Endothelial cell of umbilical vein (primary cell): ENCODE data around the gene P2RX4. TPM values are rescaled to one million over a fixed set of nuclear protein-coding genes. Genes with fewer than 3 reads are reported as not detected.

Experiments
- BruUV-seq: library from RNA; stranded (reverse); fragments of 400-500 nt; replicated peaks from 2 replicates; lab custom pipeline; 2021; lab: Mats Ljungman, UMichigan
- CTCF ChIA-PET: fragments of 300-600, 350-600 bp; sonication (Branson Sonifier 250); formaldehyde crosslinking; loops from one replicate; lab custom pipeline; 2021; ENCODE audit warnings: antibody characterized with exemption, inconsistent platforms; lab: Charles Lee
- POLR2A ChIA-PET: fragments of 300-600, 350-600 bp; sonication (Branson Sonifier 250); formaldehyde crosslinking; loops from one replicate; lab custom pipeline; 2021; ENCODE audit warnings: antibody characterized with exemption, inconsistent platforms; lab: Charles Lee
- DNase-seq: peaks from one replicate; pipeline ENCODE4 v3.0.0-alpha.2; 2011; ENCODE audit warnings: low read depth, low spot score
- FAIRE-seq: peaks from 2 replicates; lab custom pipeline; 2011; peaks lifted over from hg19 to GRCh38; lab: Jason Lieb, UNC
- H2AFZ ChIP-seq: 2 replicates; pipeline ENCODE4 v1.6.0; 2012; ENCODE audit warnings: low read depth, low read length, control low read depth, inconsistent platforms
- H3K27ac ChIP-seq: 2 replicates; pipeline ENCODE4 v1.5.1; 2011; ENCODE audit warnings: low read depth, mild to moderate bottlenecking, control low read depth, low read length, moderate library complexity; ENCODE audit not compliant: insufficient read depth
- H3K27me3 ChIP-seq, 2 experiments: 2 replicates each; pipeline versions ENCODE4 v1.6.0 to v1.6.1; 2011; ENCODE audit warnings: low read length in 2 of 2, mixed read lengths in 1 of 2; ENCODE audit not compliant: control insufficient read depth in 2 of 2, insufficient read depth in 2 of 2
- H3K36me3 ChIP-seq, 2 experiments: 2 replicates in 1 of 2; 3 replicates in 1 of 2; pipeline ENCODE4 v1.5.1; 2011; ENCODE audit warnings: low read length in 2 of 2, mild to moderate bottlenecking in 1 of 2, moderate library complexity in 1 of 2; ENCODE audit not compliant: control insufficient read depth in 2 of 2, insufficient read depth in 2 of 2; ENCODE audit errors: extremely low read depth in 1 of 2
- H3K4me1 ChIP-seq: 3 replicates; pipeline ENCODE4 v1.5.1; 2011; ENCODE audit warnings: mild to moderate bottlenecking, low read length; ENCODE audit not compliant: control insufficient read depth, insufficient read depth; ENCODE audit errors: extremely low read depth
- H3K4me2 ChIP-seq: 2 replicates; pipeline ENCODE4 v1.6.1; 2011; ENCODE audit warnings: low read length, control low read depth, mixed read lengths; ENCODE audit not compliant: insufficient read depth
- H3K4me3 ChIP-seq, 3 experiments: fragments of 200-600 bp in 1 of 3; sonication (generic), shearing (Covaris generic) in 1 of 3; replicated peaks in 1 of 3; 2 replicates each; pipeline ENCODE4 v1.5.1; 2011 to 2016; ENCODE audit warnings: control low read depth in 3 of 3, low read length in 3 of 3, mild to moderate bottlenecking in 2 of 3, inconsistent platforms in 1 of 3, low read depth in 1 of 3, moderate library complexity in 1 of 3; ENCODE audit not compliant: insufficient read depth in 1 of 3
- H3K79me2 ChIP-seq: 2 replicates; pipeline ENCODE4 v1.6.0; 2012; ENCODE audit warnings: low read length, inconsistent platforms; ENCODE audit not compliant: control insufficient read depth, insufficient read depth
- H3K9ac ChIP-seq: replicated peaks from 2 replicates; pipeline ENCODE3; 2011; ENCODE audit warnings: low read length, control low read depth; ENCODE audit not compliant: insufficient read depth; ENCODE audit errors: extremely low read depth
- H3K9me1 ChIP-seq: replicated peaks from 3 replicates; pipeline ENCODE4 v1.6.0; 2011; ENCODE audit warnings: mild to moderate bottlenecking, low read length; ENCODE audit not compliant: control insufficient read depth, insufficient read depth; ENCODE audit errors: extremely low read depth
- H3K9me3 ChIP-seq: replicated peaks from 2 replicates; pipeline ENCODE4 v1.5.1; 2012; ENCODE audit warnings: low read length, inconsistent platforms; ENCODE audit not compliant: control insufficient read depth, insufficient read depth
- H4K20me1 ChIP-seq: replicated peaks from 2 replicates; pipeline ENCODE3; 2011; ENCODE audit warnings: mild to moderate bottlenecking, low read length; ENCODE audit not compliant: control insufficient read depth, insufficient read depth; ENCODE audit errors: extremely low read depth
- EZH2 ChIP-seq: IDR thresholded peaks from 2 replicates; pipeline ENCODE4 v1.6.1; 2012; ENCODE audit warnings: borderline replicate concordance, low read depth, mild to moderate bottlenecking, moderate library complexity, low read length, inconsistent platforms; ENCODE audit not compliant: severe bottlenecking
- FOS ChIP-seq: IDR thresholded peaks from 2 replicates; pipeline ENCODE4 v1.6.1; 2011; ENCODE audit warnings: mild to moderate bottlenecking, low read length, moderate library complexity, borderline replicate concordance; ENCODE audit not compliant: insufficient read depth
- GATA2 ChIP-seq: IDR thresholded peaks from 2 replicates; pipeline ENCODE4 v1.7.0; 2011; ENCODE audit warnings: low read depth, mild to moderate bottlenecking, moderate library complexity, mixed read lengths, low read length; ENCODE audit not compliant: insufficient read length, insufficient read depth
- JUN ChIP-seq: IDR thresholded peaks from 2 replicates; pipeline ENCODE4 v1.6.1; 2011; ENCODE audit warnings: borderline replicate concordance, low read depth; ENCODE audit not compliant: insufficient read length, insufficient read depth
- dilution Hi-C: fragments of 300-500 bp; cut with MboI; formaldehyde crosslinking; loops from one replicate; pipeline ENCODE4 v1.15.0; 2019; ENCODE audit warnings: low sequenced_read_pairs; ENCODE audit not compliant: extremely low pct_ligation_motif_present
- intact Hi-C: fragments of 100-400 bp; cut with micrococcal nuclease; formaldehyde crosslinking; loops from one replicate; pipeline ENCODE4 v1.10.0; 2022
- polyA plus RNA-seq, 4 experiments: library from polyadenylated mRNA; depleted of rRNA in 3 of 4; stranded (reverse) in 3 of 4; unstranded in 1 of 4; fragments of >200 nt; gene quantifications; 2 replicates each; pipeline versions ENCODE4 v1.2.1 to v1.2.3, GENCODE V29; 2011 to 2012; ENCODE audit warnings: missing spikeins in 1 of 4
- total RNA-seq: library from RNA; stranded (reverse); gene quantifications from 2 replicates; pipeline ENCODE4 v1.2.3, GENCODE V29; 2021
- TF ChIP-seq, protein P1 (sequence below): IDR thresholded peaks from 2 replicates; pipeline ENCODE4 v1.6.1; 2011; ENCODE audit not compliant: insufficient read depth, insufficient read length
- TF ChIP-seq, protein P2 (sequence below), 2 donors: IDR thresholded peaks; 1 replicate in 1 of 2; 2 replicates in 1 of 2; pipeline ENCODE4 v1.5.1; 2011; ENCODE audit warnings: low read length in 2 of 2, mild to moderate bottlenecking in 2 of 2, moderate library complexity in 2 of 2, control low read depth in 1 of 2, inconsistent platforms in 1 of 2, low read depth in 1 of 2; ENCODE audit not compliant: insufficient read depth in 1 of 2; ENCODE audit errors: extremely low read depth in 1 of 2

The P2RX4 gene
- total and polyA plus RNA-seq, 2 donors (not counting 3 experiments of a cell fraction or from before 2014, with no cell fraction given): 92.8 to 116 TPM

DNA sequence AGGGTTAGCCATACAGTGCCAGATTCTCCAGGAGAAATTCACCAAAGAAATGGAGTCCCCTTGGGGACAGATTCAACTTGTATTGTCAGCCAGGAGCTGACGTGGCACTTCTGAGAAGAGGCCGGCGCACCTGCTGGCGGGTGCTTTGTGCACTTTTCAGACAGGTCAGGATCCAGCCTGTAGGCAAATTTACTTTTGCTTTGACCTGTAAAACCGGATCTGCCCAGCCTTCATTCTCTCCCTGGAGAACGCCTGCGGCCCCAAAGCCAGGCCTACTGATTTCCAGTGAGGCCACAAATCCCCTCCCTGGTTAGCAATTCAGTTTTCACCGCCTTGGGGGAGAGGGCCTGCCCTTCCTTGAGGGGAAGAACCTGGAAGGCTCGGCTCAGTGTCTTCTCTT is 17.4 kb downstream of the P2RX4 start:
- dilution Hi-C loops (no loop called here), intact Hi-C loops (no loop called here)
- TF ChIP-seq, protein P1, sequence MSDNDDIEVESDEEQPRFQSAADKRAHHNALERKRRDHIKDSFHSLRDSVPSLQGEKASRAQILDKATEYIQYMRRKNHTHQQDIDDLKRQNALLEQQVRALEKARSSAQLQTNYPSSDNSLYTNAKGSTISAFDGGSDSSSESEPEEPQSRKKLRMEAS: no peak
- TF ChIP-seq GATA2: no peak
- TF ChIP-seq JUN: no peak
- TF ChIP-seq EZH2: no peak
- no peak for TF ChIP-seq FOS
- TF ChIP-seq, protein P2, sequence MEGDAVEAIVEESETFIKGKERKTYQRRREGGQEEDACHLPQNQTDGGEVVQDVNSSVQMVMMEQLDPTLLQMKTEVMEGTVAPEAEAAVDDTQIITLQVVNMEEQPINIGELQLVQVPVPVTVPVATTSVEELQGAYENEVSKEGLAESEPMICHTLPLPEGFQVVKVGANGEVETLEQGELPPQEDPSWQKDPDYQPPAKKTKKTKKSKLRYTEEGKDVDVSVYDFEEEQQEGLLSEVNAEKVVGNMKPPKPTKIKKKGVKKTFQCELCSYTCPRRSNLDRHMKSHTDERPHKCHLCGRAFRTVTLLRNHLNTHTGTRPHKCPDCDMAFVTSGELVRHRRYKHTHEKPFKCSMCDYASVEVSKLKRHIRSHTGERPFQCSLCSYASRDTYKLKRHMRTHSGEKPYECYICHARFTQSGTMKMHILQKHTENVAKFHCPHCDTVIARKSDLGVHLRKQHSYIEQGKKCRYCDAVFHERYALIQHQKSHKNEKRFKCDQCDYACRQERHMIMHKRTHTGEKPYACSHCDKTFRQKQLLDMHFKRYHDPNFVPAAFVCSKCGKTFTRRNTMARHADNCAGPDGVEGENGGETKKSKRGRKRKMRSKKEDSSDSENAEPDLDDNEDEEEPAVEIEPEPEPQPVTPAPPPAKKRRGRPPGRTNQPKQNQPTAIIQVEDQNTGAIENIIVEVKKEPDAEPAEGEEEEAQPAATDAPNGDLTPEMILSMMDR (IDR thresholded peaks at IDR 0.05; ENCODE audit: extremely low read depth in 1 of 2, insufficient read depth in 1 of 2, low read depth in 1 of 2, low read length in 2 of 2): no peak
- Histone ChIP-seq H3K4me3 (no peak overlapping the region), H3K79me2 (no peaks in the 10 kb centered on the region), H3K27me3 (no peaks in the 10 kb centered on the region), H3K4me2 (no peak overlapping the region), H3K36me3 (peaks cover 3 to 9% of the 10 kb centered on the region in 2 experiments), H3K9me1 (no peaks in the 10 kb centered on the region), H3K9ac (no peak overlapping the region), H4K20me1 (no peaks in the 10 kb centered on the region), H3K27ac (no peak overlapping the region), H2AFZ (no peak overlapping the region), H3K9me3 (no peaks in the 10 kb centered on the region), H3K4me1 (no peaks in the 10 kb centered on the region)
- BruUV-seq: no TSS peak
- CTCF ChIA-PET: interaction anchor here (1.6 kb wide), 1 partner anchor 168 kb away, joined by 4 read pairs; no protein-coding TSS in a partner anchor
- no peak for FAIRE-seq
- POLR2A ChIA-PET: no interaction called here
- no peak for DNase-seq
